DMS153 treated with DMSO at 0.1 percent for 48 hours (cell line): ENCODE measurements around the gene EME1.
"Not testable (repeated sequence)": the region's sequence is repeated elsewhere in the genome, so short reads cannot be mapped to it uniquely, and the experiment has no call there.

ENCODE experiments used
- DNase-seq: peaks from one replicate; lab custom pipeline; 2025; ENCODE audit not compliant: unreplicated experiment; lab: John Stamatoyannopoulos, UW

The EME1 gene, protein sequence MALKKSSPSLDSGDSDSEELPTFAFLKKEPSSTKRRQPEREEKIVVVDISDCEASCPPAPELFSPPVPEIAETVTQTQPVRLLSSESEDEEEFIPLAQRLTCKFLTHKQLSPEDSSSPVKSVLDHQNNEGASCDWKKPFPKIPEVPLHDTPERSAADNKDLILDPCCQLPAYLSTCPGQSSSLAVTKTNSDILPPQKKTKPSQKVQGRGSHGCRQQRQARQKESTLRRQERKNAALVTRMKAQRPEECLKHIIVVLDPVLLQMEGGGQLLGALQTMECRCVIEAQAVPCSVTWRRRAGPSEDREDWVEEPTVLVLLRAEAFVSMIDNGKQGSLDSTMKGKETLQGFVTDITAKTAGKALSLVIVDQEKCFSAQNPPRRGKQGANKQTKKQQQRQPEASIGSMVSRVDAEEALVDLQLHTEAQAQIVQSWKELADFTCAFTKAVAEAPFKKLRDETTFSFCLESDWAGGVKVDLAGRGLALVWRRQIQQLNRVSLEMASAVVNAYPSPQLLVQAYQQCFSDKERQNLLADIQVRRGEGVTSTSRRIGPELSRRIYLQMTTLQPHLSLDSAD

DNA sequence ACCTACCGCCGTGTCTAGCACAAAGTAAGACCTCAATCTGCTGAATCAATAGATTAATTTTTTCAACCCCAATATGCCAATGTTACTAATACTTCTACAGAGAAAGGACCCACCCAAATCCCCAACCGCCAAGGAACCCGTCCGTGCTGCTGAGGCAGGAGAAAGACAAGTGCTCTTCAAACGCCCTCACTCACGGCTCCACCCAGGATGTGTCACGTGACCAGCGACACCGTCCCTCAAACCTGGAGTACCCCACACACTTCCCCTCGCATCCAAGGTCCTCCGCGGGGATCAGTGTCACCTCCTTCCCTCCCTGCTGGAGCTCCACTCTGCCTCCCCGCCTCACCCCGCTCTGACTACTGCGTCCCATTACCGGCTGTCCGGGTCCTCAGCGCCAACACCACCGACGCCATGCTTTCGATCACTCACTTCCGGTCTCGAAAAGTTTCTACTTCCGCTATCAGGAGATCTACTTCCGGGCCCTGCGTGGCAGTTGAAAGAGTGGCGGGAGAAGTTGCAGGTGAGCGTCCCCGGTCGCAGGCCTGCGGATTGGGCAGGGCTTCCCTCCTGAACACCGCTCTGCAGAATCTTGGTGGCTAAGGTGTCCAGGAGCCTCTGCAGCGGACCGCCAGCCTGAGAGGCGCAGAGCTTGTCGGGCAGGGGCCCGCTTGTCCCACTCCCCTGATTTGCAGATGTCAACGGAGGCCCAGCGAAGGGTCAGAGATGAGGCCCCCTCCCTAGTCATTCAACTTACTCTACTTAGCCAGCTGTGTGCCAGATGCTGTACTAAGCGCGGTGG, at the start of gene EME1, which contains the start of gene MRPL27:
Gene EME1 (plus strand): TSS at position 472 of the 799 bp plus-strand sequence. CDS start 1,980 bp downstream, outside the sequence.
Gene MRPL27 (minus strand): TSS at position 427 of the 799 bp plus-strand sequence. CDS start 14 bp downstream, at position 413.
- peak; percentile 90 for DNase-seq

DNA sequence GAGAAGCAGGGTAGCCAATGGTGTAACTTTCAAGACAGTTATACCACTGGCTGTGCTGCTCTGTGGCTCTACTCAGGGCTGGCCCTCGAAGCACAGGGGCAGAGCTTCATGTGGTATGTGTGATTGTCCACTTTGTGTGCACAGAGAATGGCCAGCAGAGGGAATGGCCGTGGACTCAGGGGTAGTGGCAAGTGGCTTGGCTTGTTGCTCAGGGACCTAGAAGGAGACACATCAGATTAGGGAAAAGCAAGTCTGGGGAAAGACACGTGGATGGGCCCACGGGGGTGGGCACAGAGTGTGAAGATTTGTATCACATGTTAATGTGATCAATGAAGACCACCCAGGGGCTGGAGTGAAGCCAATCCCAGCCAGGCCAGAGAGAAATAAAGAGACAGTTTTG, 47.1 kb upstream of the EME1 start:
- DNase-seq = no peak

DNA sequence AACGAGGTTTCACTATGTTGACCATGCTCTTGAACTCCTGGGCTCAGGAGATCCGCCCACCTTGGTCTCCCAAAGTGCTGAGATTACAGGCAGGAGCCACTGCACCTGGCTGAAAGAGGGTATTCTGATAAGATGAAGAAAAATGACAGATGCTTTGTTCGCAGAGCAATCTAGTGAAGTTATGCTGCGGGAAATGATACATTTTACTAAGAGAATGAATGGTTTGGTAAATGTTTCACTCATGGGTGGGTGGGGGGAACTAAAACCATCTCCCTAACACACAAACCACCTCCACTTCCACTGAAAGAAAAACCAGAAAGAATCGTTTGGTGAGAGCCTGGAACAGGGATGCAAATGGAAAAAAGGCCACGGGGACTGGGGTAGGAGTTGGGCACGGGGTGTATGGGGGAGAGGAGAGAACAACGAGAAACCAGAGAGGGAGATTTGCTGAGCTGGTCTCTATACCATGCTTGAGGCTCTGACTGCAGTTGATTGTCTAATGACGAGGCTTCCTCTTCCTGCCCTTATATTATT, 46.1 kb upstream of the EME1 start:
- DNase-seq = no peak

DNA sequence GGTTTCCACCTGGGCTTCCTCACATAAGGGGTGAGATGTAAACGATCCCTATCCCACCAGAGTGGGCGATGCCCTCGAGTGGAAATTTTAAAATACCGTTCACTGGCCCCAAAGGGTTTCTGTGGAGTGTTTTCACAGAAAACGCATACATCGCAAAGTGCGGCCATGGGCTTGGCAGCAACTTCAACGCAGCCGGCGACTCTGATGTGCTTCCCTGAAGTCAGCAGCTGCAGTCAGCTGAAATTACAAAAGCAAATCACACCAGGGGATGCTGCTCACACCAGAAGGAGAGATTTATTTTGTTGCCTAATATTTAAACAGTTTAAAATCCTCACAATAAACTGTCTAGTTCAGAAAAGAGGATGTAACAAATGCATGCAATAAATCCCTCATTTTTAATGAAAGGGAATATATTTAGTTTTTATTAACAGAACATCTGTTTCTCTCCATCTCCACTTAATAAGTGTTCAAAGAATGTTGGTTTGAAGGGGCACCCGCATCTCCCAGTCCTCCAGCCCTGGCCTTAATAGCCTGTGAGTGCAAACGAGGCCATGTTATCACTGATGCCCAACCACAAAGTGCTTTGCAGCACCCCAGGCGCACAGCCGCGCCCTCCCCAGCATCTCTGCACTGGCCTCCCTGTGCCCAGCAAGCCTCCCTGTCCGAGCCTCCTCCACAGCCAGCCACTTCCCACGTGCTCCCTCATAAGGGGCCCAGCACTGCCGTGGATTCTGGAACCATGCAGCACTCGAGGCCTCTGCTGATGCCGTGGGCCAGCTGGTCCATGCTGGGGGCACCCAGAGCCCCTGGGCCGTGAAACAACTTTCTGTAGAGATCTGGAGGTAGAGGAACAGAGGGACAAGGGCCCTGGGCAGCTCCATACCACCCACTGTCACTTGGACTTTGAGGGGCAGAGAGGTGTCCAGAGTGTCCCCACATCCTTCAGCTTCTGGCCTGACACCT, 44.4 kb upstream of the EME1 start:
- DNase-seq = no peak

DNA sequence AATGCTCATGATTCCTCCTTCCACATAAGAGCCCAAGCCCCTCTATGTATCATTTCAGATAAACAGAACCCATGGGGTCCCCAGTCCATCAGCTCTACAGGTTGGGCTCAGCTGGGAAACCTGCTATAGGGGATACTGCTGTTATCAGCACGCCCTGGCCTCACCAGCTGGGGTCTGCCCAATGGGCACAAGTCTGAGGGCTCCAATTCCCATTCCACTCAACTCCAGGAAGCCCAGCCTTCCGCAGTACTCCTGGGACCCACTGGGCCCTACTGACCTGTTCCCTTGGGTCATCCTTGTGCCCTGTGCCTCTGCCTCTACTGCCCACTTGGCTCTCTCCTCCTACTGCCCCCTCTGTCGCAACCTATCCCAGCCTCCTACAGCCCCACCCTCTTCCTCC, 43.3 kb upstream of the EME1 start:
- no peak for DNase-seq

DNA sequence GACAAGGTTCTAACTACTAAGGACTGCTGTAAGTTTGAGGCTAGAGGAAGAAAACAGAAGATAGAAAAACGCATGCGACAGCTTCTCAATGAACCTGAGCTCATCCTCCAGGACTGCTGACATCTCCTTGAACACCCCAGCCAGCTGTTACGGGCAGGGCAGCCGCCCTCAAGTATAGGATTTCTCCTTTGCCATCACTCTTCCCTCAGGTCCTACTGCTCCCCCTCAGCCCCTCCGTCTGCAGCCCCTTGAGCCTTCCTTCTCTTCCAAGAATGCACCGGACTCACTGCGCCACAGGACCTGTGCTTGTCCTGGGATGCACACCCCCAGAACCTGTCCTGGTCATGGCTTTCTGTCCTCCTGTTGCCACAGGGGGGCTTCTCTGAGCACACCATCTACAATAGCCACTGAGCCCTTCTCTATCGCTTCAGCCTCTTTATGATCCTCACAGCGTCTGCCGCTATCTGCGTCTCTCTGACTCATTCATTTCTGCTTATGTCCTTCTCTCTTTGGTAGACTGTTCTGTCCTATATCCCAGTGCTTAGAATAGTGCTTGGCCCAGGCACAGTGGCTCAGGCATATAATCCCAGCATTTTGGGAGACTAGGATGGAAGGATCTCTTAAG, 42.8 kb upstream of the EME1 start:
- DNase-seq = no peak

DNA sequence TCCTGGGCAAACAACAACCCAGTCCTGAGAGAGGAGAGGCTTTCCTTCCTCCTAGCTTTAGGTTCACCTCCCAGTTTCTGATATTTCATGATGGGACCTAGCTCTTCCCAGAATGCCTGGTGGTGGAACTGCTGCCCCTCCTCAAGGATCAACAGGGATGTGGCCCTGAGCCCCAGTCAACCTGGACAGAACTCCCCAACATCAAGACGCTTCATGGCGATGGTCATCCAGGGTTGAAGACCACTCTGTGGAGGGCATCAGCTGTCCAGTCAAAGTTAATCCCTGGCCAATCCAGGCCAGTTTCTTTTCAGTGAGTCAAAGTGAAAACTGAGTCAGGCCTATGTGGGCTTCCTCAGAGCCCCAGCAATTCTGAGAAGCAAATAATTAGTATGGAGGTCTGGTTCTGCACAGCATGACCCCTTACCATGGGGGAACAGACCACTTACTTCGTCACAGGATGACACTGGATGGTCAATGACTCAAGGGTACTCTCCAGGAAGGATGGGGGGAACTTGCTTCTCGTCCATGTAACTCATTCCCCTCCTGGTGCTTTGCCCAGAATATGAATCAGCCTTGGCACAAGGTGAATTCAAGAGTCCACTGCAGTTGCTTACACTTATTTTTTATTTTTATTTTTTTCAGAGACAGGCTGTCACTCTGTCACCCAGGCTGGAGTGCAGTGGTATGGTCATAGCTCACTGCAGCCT, 41.8 kb upstream of the EME1 start:
- DNase-seq = no peak

DNA sequence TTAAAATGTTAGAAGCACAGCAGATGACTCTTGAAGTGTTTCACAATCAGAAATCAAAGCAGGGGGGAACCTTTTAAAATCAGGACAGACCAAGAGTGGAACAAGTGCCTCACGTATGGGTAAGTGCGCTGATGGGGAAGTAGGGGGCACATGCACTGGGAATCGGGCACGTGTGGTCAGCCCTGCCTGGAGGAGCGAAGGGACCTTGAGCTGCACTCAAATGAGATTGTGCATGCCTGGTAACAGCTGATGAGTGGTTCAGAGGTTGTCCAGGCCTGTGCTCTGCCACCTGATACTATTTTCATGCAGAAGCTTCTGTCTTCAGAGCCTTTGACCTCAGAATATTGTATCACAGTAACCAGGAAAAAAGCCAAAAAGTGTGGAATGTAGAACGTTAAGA, 40.8 kb upstream of the EME1 start:
- DNase-seq = no peak

DNA sequence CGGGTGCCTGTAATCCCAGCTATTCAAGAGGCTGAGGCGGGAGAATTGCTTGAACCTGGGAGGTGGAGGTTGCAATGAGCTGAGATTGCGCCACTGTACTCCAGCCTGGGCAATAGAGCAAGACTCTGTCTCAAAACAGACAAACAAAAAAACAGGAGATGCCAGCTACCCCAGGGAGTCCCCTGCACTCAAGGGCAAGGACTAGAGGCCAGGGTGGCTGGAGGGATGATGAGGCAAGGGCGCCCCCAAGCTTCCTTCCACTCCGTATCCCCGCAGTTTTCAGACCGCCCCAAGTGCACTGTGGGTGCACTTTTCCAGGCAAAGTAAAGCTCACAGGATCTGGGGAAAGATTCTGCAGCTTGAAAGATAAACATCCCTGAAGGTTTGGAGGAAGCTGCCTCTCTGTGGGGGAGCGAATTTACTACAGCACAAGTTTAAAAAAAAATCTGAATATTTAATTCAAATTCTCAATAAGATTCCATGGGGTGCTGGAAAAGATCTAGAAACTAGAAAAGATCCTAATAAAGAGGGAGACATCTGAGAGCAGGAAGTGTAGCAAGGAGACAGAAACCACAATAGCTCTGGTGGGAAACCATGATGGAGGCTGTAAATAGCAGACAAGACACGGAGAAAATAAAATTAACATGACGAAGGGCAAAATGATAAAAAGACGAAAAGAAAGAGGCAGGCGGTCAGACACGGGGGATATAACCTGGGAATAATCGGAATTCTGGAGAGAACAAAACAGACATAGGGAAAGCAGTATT, 39.6 kb upstream of the EME1 start:
- DNase-seq = not testable (repeated sequence)

DNA sequence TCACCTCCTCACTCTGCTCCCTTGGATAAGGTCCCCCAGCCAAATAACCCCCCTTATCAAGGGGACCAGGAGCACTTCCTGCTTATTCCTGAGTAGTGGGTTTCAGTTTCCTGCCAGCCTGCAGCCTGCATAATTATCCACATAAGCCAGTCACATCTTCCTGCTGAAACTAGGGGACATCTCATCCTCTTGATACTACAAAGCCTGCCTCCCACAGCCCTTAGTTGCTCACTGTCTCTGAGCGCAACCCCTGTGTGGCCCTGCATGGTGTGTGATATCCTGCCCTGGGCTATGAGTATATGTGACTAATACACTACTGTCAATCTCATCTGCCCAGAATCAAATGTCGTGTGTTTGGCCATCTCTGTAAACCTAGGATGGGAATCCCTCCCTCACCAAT, 35.1 kb upstream of the EME1 start:
- DNase-seq = no peak

DNA sequence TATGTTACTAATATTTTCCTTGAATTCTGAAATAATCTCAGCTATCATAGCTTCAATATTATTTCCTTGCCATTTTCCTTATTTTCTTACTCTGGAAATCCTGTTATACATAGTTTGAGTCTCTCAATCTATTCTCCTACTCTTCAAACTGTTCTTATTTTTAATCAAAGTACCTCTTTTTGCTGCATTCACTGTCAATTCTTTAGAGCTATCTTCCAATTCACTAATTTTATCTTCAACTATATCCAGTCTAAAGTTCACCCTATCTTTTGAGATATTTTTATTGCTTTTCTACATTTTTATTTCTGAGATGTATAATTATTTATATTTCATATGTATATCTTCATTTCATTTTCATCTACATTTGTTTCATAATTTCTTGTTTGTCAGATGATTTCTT, 34.4 kb upstream of the EME1 start:
- DNase-seq = no peak

DNA sequence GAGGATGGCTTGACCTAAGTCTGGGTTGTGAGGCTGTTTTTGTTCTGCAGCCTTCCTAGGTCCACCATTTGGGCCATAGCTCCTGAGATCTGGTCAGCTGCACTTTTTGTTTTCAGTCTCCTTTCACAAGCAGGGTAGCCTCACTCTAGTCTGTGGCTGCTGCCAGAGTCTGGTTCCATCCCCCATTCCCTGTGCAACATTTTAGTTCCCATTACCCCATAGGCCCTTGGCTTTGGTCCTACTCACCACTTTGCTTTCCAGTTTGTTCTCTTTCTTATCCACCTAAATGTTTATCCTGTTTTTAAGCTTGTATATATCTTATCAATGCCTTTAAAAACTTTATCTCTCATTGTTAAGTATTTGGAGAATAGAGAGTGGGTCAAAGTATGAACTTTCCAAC, 33.6 kb upstream of the EME1 start:
- no peak for DNase-seq

DNA sequence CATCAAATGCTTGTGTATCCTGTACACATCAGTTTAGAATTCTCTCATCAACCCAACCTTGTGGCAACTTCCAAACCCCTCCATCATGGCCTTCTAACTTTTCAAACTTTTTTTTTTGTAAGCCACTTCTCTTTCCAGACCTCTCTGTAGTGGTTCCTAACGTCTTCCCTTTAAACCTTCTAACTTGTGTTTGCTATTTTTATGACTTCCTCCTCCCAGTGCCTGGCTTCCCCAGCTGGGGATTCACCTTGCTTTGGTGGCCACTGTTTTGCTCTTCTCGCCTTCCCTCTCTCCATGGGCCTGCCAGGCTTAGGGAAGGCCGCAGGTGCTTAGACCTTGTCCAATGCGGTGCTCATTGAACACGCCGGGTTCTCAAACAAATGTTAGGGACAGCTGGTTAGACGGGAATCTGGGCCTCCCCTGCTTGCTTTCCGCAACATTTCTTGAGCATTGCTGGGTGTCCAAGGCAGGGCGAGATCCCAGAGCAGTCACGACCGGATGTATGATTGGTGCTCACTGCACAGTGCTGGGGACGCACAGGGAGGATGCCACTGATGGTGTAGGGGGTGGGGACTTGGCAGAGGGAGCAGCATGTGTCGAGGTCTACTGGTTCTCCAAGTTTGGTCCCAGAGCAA, 28.2 kb upstream of the EME1 start:
- DNase-seq = peak; percentile 27

DNA sequence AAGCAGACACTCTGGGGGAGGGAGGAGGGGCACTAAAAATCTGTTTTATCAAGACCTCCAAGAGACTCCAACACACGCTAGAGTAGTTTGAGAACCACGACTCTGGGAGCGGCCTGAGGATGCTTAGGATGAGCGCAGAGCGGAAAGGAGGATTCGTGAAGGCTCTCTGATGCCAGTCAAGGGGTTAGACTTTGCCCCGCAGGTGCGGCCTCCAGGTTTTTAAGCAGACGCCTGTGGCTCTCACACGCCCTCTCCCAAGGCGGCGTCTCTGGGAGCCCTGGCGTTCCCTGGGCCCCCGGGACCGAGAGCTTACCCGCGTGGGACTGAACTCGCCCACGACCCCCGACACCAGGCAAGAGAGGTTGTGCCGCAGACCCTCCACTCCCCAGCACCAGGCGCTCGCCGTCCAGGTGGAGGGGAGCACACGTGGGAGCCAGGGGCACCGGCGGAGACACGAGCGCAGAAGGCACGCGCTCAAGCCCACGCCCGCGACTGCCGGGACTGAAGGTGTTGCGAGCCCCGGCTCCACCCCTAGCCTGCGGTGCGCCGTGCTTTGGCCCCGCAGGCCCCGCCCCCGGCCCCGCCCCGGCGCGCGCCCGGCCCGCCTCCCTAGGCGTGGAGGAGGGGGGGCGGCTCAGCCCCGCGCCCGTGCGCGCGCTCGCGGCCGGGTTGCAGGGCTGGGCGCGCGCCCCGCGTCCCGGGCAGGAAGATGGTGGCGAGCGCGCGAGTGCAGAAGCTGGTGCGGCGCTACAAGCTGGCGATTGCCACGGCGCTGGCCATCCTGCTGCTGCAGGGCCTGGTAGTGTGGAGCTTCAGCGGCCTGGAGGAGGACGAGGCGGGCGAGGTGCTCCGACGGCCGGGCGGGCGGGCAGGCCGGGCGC, 27.4 kb upstream of the EME1 start, which contains the start of gene XYLT2:
Gene XYLT2 (plus strand): TSS at position 695 of the 881 bp plus-strand sequence. CDS start 15 bp downstream, at position 710.
- DNase-seq = peak; percentile 69

DNA sequence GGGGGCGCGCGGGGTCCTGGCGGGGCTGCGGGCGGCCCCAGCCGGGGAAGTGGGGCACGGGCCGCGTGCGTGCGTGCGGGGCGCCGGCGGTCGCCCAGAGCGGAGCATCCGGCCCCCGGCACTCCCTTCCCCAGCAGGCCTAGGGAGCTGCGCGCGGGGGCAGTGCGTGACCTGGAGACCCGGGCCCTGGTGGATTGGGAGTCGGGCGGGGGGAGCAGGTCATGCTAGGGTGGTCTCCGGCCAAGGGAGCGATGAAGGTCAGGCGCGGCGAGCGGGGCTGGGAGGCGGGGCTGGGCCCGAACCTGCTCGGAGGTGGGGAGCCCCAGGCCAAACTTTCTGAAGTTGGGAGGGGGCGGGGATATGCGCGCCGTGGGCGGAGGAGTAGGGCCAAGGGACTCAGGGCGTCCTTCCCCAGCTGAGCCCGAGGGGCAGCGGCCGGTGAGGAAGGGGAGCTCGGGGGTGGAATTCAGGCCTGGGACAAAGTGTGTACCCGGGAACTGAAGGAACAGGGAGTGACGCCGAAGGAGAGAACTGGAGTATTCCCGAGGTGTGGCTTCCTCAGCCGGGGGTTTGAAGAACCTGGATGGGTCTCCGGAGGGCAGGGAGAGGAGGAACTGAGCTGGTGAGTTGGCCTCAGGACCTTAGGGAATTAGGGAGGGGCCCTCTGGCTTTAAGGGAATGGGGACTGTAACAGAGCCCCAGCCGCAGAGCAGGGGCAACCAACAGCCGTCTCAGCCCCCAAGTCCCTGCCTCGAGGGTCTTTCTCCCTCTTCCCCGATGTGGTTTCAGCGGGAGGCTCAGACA, 26.5 kb upstream of the EME1 start:
- DNase-seq = no peak
